Endothelial cell of umbilical vein (primary cell): ENCODE measurements around the gene UST.

ENCODE experiments used
- EZH2 ChIP-seq: IDR thresholded peaks from 2 replicates; pipeline ENCODE4 v1.6.1; 2012; ENCODE audit warnings: borderline replicate concordance, low read depth, mild to moderate bottlenecking, moderate library complexity, low read length, inconsistent platforms; ENCODE audit not compliant: severe bottlenecking
- GATA2 ChIP-seq: IDR thresholded peaks from 2 replicates; pipeline ENCODE4 v1.7.0; 2011; ENCODE audit warnings: low read depth, mild to moderate bottlenecking, moderate library complexity, mixed read lengths, low read length; ENCODE audit not compliant: insufficient read length, insufficient read depth
- MAX ChIP-seq: IDR thresholded peaks from 2 replicates; pipeline ENCODE4 v1.6.1; 2011; ENCODE audit not compliant: insufficient read depth, insufficient read length
- POLR2A ChIP-seq: IDR thresholded peaks from 2 replicates; pipeline ENCODE4 v1.6.1; 2012; ENCODE audit warnings: low read depth, mild to moderate bottlenecking, control low read depth, low read length
- POLR2AphosphoS5 ChIP-seq: IDR thresholded peaks from 2 replicates; pipeline ENCODE4 v1.6.1; 2012; ENCODE audit warnings: low read depth, mild to moderate bottlenecking, control low read depth, low read length, moderate library complexity; ENCODE audit not compliant: insufficient read depth
- TF ChIP-seq, protein P1 (sequence below), 2 donors: IDR thresholded peaks; 1 replicate in 1 of 2; 2 replicates in 1 of 2; pipeline ENCODE4 v1.5.1; 2011; ENCODE audit warnings: low read length in 2 of 2, mild to moderate bottlenecking in 2 of 2, moderate library complexity in 2 of 2, control low read depth in 1 of 2, inconsistent platforms in 1 of 2, low read depth in 1 of 2; ENCODE audit not compliant: insufficient read depth in 1 of 2; ENCODE audit errors: extremely low read depth in 1 of 2

- TF ChIP-seq, protein P1, sequence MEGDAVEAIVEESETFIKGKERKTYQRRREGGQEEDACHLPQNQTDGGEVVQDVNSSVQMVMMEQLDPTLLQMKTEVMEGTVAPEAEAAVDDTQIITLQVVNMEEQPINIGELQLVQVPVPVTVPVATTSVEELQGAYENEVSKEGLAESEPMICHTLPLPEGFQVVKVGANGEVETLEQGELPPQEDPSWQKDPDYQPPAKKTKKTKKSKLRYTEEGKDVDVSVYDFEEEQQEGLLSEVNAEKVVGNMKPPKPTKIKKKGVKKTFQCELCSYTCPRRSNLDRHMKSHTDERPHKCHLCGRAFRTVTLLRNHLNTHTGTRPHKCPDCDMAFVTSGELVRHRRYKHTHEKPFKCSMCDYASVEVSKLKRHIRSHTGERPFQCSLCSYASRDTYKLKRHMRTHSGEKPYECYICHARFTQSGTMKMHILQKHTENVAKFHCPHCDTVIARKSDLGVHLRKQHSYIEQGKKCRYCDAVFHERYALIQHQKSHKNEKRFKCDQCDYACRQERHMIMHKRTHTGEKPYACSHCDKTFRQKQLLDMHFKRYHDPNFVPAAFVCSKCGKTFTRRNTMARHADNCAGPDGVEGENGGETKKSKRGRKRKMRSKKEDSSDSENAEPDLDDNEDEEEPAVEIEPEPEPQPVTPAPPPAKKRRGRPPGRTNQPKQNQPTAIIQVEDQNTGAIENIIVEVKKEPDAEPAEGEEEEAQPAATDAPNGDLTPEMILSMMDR (IDR thresholded peaks at IDR 0.05; ENCODE audit: extremely low read depth in 1 of 2, insufficient read depth in 1 of 2, low read depth in 1 of 2, low read length in 2 of 2), result no peak
- no peak for TF ChIP-seq GATA2
- no peak for TF ChIP-seq EZH2
- no peak for TF ChIP-seq POLR2A
- TF ChIP-seq MAX, result no peak
- no peak for TF ChIP-seq POLR2AphosphoS5
Measured at GRCh38 chr6:149024361-149024760, 277.5 kb downstream of the UST start.
